VCaP (cell line): ENCODE results near the gene FADD.

ENCODE experiments used
- H3K27ac ChIP-seq: fragments of 450-650 bp; 2 replicates; pipeline ENCODE4 v1.5.1; 2017
- CTCF ChIP-seq: fragments of 450-650 bp; conservative IDR thresholded peaks from 2 replicates; pipeline ENCODE4 v1.5.1; 2017; ENCODE audit warnings: mild to moderate bottlenecking, moderate library complexity

The FADD gene

GRCh38 chr11:70230840-70231710 is 28.0 kb downstream of the FADD start:
- no peak for TF ChIP-seq CTCF
- no peak overlapping the region for H3K27ac ChIP-seq

GRCh38 chr11:70233034-70233433 is 29.9 kb downstream of the FADD start:
- TF ChIP-seq CTCF = no peak
- no peak overlapping the region for H3K27ac ChIP-seq

- no peak overlapping the region for H3K27ac ChIP-seq
- no peak for TF ChIP-seq CTCF
These were observed 30.4 kb downstream of the FADD start for GRCh38 chr11:70233511-70233934.

- TF ChIP-seq CTCF = no peak
These were observed 30.9 kb downstream of the FADD start for GRCh38 chr11:70233962-70234361.

GRCh38 chr11:70240337-70240736 is 37.2 kb downstream of the FADD start:
- H3K27ac ChIP-seq = no peak overlapping the region
- TF ChIP-seq CTCF = no peak

More at GRCh38 chr11:70233962-70234361, 30.9 kb downstream of the FADD start:
- H3K27ac ChIP-seq = no peak overlapping the region

- no peak for TF ChIP-seq CTCF
- H3K27ac ChIP-seq = no peak overlapping the region
These were observed 38.6 kb downstream of the FADD start for GRCh38 chr11:70241709-70242108.

GRCh38 chr11:70242885-70243284 is 39.8 kb downstream of the FADD start:
- no peak for TF ChIP-seq CTCF
- no peak overlapping the region for H3K27ac ChIP-seq
